ENCODE data around the gene CHIC2.
"Not testable (repeated sequence)": the region's sequence is repeated elsewhere in the genome, so short reads cannot be mapped to it uniquely, and the experiment has no call there.

DNA sequence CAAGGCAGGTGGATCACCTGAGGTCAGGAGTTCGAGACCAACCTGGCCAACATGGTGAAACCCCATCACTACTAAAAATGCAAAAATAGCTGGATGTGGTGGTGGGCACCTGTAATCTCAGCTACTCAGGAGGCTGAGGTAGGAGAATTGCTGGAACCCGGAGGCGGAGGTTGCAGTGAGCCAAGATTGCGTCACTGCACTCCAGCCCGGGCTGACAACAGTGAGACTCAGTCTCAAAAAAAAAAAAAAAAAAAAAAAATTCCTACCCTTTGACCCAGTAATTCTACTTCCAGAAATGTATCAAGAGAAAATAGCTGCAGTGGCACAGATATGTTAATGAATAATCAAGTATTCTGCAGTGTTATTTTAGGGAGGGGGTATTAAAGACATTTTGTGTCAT lies 11.1 kb downstream of the CHIC2 start:
- TF ChIP-seq POLR2A (IDR thresholded peaks at IDR 0.05; ENCODE audit: low read depth, low read length); TAF1 (IDR thresholded peaks at IDR 0.05; ENCODE audit: borderline replicate concordance, low read depth, low read length); POLR2AphosphoS5 (IDR thresholded peaks at IDR 0.05; ENCODE audit: low read depth, low read length): not testable (repeated sequence)

Data from GM12892 (cell line).